HepG2 (cell line): ENCODE data around the gene ZNF821. TPM values are rescaled to one million over a fixed set of nuclear protein-coding genes. Genes with fewer than 3 reads are reported as not detected.

Experiments
- CEBPG ChIP-seq: IDR thresholded peaks from 2 replicates; pipeline ENCODE4 v1.6.1; 2016
- KAT2B ChIP-seq: fragments of 150-350 bp; IDR thresholded peaks from 2 replicates; pipeline ENCODE4 v1.6.1; 2014; ENCODE audit warnings: low read depth, low read length, borderline replicate concordance
- NFYB ChIP-seq: sonication (generic); formaldehyde crosslinking; IDR thresholded peaks from 2 replicates; pipeline ENCODE4 v1.4.0; 2020; ENCODE audit warnings: missing genetic modification reagents
- POGK ChIP-seq: sonication (generic); formaldehyde crosslinking; conservative IDR thresholded peaks from 2 replicates; pipeline ENCODE4 v1.8.0; 2022; ENCODE audit warnings: mild to moderate bottlenecking, moderate library complexity, missing genetic modification reagents
- RAD21 ChIP-seq: fragments of 450-650 bp; formaldehyde crosslinking; IDR thresholded peaks from 2 replicates; pipeline ENCODE4 v1.5.0; 2020; ENCODE audit warnings: mild to moderate bottlenecking
- RAD51 ChIP-seq: fragments of 450-650 bp; IDR thresholded peaks from 2 replicates; pipeline ENCODE4 v1.6.1; 2016; ENCODE audit warnings: borderline replicate concordance
- RCOR2 ChIP-seq: IDR thresholded peaks from 2 replicates; pipeline ENCODE4 v1.6.1; 2016; ENCODE audit warnings: missing biosample characterization, missing genetic modification reagents
- STAT5B ChIP-seq: sonication (generic); formaldehyde crosslinking; IDR thresholded peaks from 2 replicates; pipeline ENCODE4 v1.4.0; 2020; ENCODE audit warnings: missing genetic modification reagents
- ZKSCAN5 ChIP-seq: sonication (generic); formaldehyde crosslinking; IDR thresholded peaks from 2 replicates; pipeline ENCODE4 v1.5.1; 2020; ENCODE audit warnings: mild to moderate bottlenecking, missing genetic modification reagents
- ZNF180 ChIP-seq: sonication (generic); formaldehyde crosslinking; IDR thresholded peaks from 2 replicates; pipeline ENCODE4 v1.4.0; 2020; ENCODE audit warnings: low read depth, missing genetic modification reagents, borderline replicate concordance
- ZNF570 ChIP-seq: sonication (generic); formaldehyde crosslinking; IDR thresholded peaks from 2 replicates; pipeline ENCODE4 v1.4.0; 2020; ENCODE audit warnings: mild to moderate bottlenecking, missing genetic modification reagents, borderline replicate concordance
- ZNF709 ChIP-seq: sonication (generic); formaldehyde crosslinking; IDR thresholded peaks from 2 replicates; pipeline ENCODE4 v1.5.0; 2020; ENCODE audit warnings: mild to moderate bottlenecking, missing genetic modification reagents
- ZNF891 ChIP-seq: sonication (generic); formaldehyde crosslinking; IDR thresholded peaks from 2 replicates; pipeline ENCODE4 v1.5.0; 2020; ENCODE audit warnings: mild to moderate bottlenecking, missing genetic modification reagents
- polyA plus RNA-seq, 8 experiments: library from polyadenylated mRNA; depleted of rRNA in 3 of 8; stranded (reverse) in 7 of 8; unstranded in 1 of 8; fragments of >200 nt; fragmentation: Illumina TruSeq in 4 of 8; extraction: Trizol in 4 of 8; gene quantifications; 2 replicates each; pipeline versions ENCODE4 v1.2.1 to v1.2.3, GENCODE V29; 2011 to 2016; ENCODE audit warnings: low read depth in 4 of 8, missing spikeins in 1 of 8, mixed read lengths in 1 of 8; ENCODE audit not compliant: insufficient read depth in 1 of 8
- total RNA-seq, 5 experiments: library from RNA; depleted of rRNA; stranded (reverse); fragments of >200 nt; fragmentation: Illumina TruSeq; extraction: Trizol; gene quantifications; 2 replicates each; pipeline ENCODE4 v1.2.3, GENCODE V29; 2016; ENCODE audit warnings: low read depth in 1 of 5
- TF ChIP-seq, protein P1 (sequence below), 2 experiments: fragments of 450-650 bp in 1 of 2; sonication (generic) in 1 of 2; formaldehyde crosslinking in 1 of 2; IDR thresholded peaks; 2 replicates each; pipeline versions ENCODE4 v1.6.1 to v1.8.0; 2016 to 2022; ENCODE audit warnings: antibody characterized with exemption in 1 of 2, mild to moderate bottlenecking in 1 of 2, missing genetic modification reagents in 1 of 2
- TF ChIP-seq, protein P2 (sequence below): sonication (generic); formaldehyde crosslinking; IDR thresholded peaks from 2 replicates; pipeline ENCODE4 v1.4.0; 2020; ENCODE audit warnings: mild to moderate bottlenecking, missing genetic modification reagents
- TF ChIP-seq, protein P3 (sequence below): sonication (generic); formaldehyde crosslinking; IDR thresholded peaks from 2 replicates; pipeline ENCODE4 v1.5.1; 2020; ENCODE audit warnings: mild to moderate bottlenecking, moderate library complexity, missing genetic modification reagents

The ZNF821 gene
- total and polyA plus RNA-seq, 2 of the 13 experiments (the other 11 are each of a cell fraction or from before 2014, with no cell fraction given) = 7.0 to 9.1 TPM

- TF ChIP-seq, protein P1, sequence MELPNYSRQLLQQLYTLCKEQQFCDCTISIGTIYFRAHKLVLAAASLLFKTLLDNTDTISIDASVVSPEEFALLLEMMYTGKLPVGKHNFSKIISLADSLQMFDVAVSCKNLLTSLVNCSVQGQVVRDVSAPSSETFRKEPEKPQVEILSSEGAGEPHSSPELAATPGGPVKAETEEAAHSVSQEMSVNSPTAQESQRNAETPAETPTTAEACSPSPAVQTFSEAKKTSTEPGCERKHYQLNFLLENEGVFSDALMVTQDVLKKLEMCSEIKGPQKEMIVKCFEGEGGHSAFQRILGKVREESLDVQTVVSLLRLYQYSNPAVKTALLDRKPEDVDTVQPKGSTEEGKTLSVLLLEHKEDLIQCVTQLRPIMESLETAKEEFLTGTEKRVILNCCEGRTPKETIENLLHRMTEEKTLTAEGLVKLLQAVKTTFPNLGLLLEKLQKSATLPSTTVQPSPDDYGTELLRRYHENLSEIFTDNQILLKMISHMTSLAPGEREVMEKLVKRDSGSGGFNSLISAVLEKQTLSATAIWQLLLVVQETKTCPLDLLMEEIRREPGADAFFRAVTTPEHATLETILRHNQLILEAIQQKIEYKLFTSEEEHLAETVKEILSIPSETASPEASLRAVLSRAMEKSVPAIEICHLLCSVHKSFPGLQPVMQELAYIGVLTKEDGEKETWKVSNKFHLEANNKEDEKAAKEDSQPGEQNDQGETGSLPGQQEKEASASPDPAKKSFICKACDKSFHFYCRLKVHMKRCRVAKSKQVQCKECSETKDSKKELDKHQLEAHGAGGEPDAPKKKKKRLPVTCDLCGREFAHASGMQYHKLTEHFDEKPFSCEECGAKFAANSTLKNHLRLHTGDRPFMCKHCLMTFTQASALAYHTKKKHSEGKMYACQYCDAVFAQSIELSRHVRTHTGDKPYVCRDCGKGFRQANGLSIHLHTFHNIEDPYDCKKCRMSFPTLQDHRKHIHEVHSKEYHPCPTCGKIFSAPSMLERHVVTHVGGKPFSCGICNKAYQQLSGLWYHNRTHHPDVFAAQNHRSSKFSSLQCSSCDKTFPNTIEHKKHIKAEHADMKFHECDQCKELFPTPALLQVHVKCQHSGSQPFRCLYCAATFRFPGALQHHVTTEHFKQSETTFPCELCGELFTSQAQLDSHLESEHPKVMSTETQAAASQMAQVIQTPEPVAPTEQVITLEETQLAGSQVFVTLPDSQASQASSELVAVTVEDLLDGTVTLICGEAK (IDR thresholded peaks at IDR 0.05) = no peak
- TF ChIP-seq, protein P1 (CRISPR knock-in tag; IDR thresholded peaks at IDR 0.05) = no peak
- TF ChIP-seq, protein P2, sequence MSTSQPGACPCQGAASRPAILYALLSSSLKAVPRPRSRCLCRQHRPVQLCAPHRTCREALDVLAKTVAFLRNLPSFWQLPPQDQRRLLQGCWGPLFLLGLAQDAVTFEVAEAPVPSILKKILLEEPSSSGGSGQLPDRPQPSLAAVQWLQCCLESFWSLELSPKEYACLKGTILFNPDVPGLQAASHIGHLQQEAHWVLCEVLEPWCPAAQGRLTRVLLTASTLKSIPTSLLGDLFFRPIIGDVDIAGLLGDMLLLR (CRISPR knock-in tag) = 0 out of 2 replicates have a peak, but pooled peaks have one; percentile 12
- TF ChIP-seq RCOR2 (CRISPR knock-in tag) = no peak
- TF ChIP-seq ZNF570 = no peak
- 0 out of 2 replicates have a peak, but pooled peaks have one; percentile 28 for TF ChIP-seq POGK (CRISPR knock-in tag)
- TF ChIP-seq, protein P3, sequence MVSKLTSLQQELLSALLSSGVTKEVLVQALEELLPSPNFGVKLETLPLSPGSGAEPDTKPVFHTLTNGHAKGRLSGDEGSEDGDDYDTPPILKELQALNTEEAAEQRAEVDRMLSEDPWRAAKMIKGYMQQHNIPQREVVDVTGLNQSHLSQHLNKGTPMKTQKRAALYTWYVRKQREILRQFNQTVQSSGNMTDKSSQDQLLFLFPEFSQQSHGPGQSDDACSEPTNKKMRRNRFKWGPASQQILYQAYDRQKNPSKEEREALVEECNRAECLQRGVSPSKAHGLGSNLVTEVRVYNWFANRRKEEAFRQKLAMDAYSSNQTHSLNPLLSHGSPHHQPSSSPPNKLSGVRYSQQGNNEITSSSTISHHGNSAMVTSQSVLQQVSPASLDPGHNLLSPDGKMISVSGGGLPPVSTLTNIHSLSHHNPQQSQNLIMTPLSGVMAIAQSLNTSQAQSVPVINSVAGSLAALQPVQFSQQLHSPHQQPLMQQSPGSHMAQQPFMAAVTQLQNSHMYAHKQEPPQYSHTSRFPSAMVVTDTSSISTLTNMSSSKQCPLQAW (CRISPR knock-in tag) = peak; percentile 80
- TF ChIP-seq NFYB = peak; percentile 45; the same call in 1 of the 2 replicates
- no peak; the same call in 1 of the 2 replicates for TF ChIP-seq ZNF891 (CRISPR knock-in tag)
- no peak for TF ChIP-seq ZNF180
- peak; percentile 90 for TF ChIP-seq RAD21 (CRISPR knock-in tag)
- no peak for TF ChIP-seq STAT5B
- TF ChIP-seq RAD51 = no peak
- no peak for TF ChIP-seq ZKSCAN5 (CRISPR knock-in tag)
- no peak for TF ChIP-seq CEBPG (CRISPR knock-in tag)
- no peak for TF ChIP-seq KAT2B
- no peak for TF ChIP-seq ZNF709 (CRISPR knock-in tag)
Measured at GRCh38 chr16:71883849-71884638, at the start of gene ZNF821 (continued).
